A549 (cell line): ENCODE data around the gene ZDHHC11B.

Experiments
- CHD4 ChIP-seq: fragments of 200-600 bp; sonication (generic); IDR thresholded peaks from 2 replicates; pipeline ENCODE4 v1.6.1; 2016; ENCODE audit warnings: antibody characterized with exemption, mild to moderate bottlenecking, borderline replicate concordance
- CTCF ChIP-seq: fragments of >200 bp; sonication (Bioruptor Twin); formaldehyde crosslinking; IDR thresholded peaks from 3 replicates; pipeline ENCODE4 v1.5.1; 2016
- MYC ChIP-seq: IDR thresholded peaks from 2 replicates; pipeline ENCODE4 v1.6.1; 2012; ENCODE audit warnings: mild to moderate bottlenecking, inconsistent platforms, low read length, improper control_type of control experiment, borderline replicate concordance
- NR3C1 ChIP-seq: fragments of >200 bp; sonication (Bioruptor Twin); formaldehyde crosslinking; IDR thresholded peaks from 3 replicates; pipeline ENCODE4 v1.6.1; 2017
- RAD21 ChIP-seq, 2 experiments: fragments of >200 bp in 1 of 2; sonication (Bioruptor Twin) in 1 of 2; formaldehyde crosslinking in 1 of 2; IDR thresholded peaks in 1 of 2; conservative IDR thresholded peaks in 1 of 2; 2 replicates in 1 of 2; 3 replicates in 1 of 2; pipeline ENCODE4 v1.6.1; 2012 to 2018; ENCODE audit warnings: inconsistent platforms in 1 of 2
- RFX5 ChIP-seq: fragments of 450-650 bp; IDR thresholded peaks from 2 replicates; pipeline ENCODE4 v1.7.1; 2014; ENCODE audit warnings: antibody characterized with exemption, mild to moderate bottlenecking, moderate library complexity
- TF ChIP-seq, protein P1 (sequence below): fragments of 200-600 bp; sonication (generic); IDR thresholded peaks from 2 replicates; pipeline ENCODE4 v1.6.1; 2016; ENCODE audit warnings: antibody characterized with exemption, mild to moderate bottlenecking, moderate library complexity

DNA sequence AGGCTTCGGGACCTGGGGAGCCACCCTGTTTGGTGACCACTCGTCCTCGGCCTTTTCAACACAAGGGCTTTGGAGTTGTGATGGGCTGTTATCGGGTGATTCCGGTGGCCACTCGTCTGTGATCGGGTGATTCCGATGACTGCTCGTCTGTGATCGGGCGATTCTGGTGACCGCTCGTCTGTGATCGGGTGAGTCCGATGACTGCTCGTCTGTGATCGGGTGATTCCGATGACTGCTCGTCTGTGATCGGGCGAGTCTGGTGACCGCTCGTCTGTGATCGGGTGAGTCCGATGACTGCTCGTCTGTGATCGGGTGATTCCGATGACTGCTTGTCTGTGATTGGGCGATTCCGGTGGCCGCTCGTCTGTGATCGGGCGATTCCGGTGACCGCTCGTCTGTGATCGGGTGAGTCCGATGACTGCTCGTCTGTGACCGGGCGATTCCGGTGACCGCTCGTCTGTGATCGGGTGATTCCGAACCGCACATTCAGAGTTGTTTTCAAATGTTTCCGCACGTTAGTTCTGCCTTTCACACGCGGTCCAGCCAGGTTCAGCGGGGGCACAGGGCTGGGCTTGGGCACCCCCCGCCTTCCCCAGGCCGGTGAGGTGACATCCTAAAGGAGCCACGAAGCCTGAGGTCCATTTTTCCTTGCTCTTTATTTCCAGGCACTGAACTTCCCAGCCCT is 121.6 kb downstream of the ZDHHC11B start:
- TF ChIP-seq CHD4 (no peak), CTCF (no peak), MYC (no peak), NR3C1 (no peak), RFX5 (no peak), RAD21 (conservative IDR thresholded peaks at IDR 0.05 in 1 of 2, IDR thresholded peaks at IDR 0.05 in 1 of 2) (no peak)
- TF ChIP-seq, protein P1, sequence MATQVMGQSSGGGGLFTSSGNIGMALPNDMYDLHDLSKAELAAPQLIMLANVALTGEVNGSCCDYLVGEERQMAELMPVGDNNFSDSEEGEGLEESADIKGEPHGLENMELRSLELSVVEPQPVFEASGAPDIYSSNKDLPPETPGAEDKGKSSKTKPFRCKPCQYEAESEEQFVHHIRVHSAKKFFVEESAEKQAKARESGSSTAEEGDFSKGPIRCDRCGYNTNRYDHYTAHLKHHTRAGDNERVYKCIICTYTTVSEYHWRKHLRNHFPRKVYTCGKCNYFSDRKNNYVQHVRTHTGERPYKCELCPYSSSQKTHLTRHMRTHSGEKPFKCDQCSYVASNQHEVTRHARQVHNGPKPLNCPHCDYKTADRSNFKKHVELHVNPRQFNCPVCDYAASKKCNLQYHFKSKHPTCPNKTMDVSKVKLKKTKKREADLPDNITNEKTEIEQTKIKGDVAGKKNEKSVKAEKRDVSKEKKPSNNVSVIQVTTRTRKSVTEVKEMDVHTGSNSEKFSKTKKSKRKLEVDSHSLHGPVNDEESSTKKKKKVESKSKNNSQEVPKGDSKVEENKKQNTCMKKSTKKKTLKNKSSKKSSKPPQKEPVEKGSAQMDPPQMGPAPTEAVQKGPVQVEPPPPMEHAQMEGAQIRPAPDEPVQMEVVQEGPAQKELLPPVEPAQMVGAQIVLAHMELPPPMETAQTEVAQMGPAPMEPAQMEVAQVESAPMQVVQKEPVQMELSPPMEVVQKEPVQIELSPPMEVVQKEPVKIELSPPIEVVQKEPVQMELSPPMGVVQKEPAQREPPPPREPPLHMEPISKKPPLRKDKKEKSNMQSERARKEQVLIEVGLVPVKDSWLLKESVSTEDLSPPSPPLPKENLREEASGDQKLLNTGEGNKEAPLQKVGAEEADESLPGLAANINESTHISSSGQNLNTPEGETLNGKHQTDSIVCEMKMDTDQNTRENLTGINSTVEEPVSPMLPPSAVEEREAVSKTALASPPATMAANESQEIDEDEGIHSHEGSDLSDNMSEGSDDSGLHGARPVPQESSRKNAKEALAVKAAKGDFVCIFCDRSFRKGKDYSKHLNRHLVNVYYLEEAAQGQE, result no peak
